Activated CD4-positive, alpha-beta T cell treated with anti-CD3 and anti-CD28 coated beads for 4 hours (primary cell): Measurements from ENCODE around the gene AKNA.
A peak's percentile ranks its signal among the peaks of the same experiment; 100 is the strongest.

Experiments
- DNase-seq, 2 donors: peaks; one replicate each; pipeline ENCODE4 v3.0.0-alpha.2; 2020

The AKNA gene

DNA sequence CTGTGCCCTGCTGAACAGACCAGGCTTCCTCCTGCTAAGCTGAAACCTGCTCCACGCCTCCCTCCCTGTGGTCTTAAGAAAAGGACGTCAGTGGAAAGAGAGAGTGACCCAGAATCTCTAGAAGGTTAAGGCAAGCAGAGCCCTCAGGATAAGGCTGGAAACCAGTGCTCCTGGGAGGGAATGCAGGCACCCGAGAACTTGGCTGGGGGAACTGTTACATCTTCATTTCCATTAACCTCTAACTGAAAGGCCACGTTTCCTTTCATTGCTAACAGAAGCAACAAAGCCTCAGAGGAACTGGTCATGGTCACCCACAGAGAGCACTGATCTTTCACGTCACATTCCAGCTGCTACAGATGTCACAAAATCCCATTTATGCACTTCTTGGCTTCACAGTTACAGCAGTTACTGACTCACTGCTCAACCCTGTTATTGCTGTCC is 26.1 kb upstream of the AKNA start:
- DNase-seq, result no peak

DNA sequence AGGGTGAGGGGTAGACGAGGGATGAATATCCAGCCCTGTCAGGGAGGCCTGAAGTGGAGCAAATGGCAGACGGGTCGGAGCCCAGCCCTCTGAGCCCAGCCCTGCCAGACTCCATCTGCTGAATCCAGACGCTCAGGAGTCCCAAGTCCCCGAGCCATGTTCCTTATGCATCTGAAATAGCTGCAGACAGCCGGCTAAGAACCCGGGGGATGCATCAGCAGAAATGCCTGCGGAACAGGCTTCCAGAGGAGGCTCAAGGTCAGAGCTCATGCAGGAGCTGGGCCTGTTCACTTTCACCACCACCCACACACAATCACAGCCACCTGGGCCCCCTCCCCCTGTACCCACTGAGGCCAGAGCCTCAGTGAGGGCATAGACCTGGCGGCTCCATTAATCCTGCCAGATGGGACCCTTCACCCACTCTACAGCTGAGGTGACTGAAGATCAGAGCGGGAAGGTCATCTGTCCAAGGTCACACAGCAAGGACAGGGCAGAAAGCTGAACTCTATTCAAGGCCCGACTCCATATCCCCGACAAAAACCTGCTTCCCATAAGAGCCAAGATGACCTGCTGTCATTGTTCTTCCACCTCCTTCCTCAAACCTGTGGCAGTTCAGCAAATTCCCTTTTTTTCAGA is 24.4 kb upstream of the AKNA start:
- DNase-seq, result no peak

DNA sequence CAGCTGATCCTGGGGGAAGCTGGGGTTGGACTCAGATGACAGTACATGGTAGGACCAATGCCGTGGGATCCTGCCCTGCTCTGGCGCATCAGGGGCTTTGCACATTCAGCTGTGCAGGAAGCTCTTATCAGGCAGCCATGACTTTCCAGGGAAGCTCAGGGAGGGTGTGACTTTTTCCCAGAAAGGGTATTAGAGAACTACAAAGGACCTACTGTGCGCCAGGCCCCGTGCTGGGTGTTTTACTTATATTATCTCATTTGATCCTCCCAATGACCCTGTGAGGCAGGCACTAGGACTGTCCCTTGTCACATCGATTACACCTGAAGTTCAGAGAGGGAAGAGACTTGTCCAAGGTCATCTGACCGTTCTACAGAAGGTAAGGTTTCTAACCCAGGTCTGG is 23.7 kb upstream of the AKNA start:
- no peak for DNase-seq

DNA sequence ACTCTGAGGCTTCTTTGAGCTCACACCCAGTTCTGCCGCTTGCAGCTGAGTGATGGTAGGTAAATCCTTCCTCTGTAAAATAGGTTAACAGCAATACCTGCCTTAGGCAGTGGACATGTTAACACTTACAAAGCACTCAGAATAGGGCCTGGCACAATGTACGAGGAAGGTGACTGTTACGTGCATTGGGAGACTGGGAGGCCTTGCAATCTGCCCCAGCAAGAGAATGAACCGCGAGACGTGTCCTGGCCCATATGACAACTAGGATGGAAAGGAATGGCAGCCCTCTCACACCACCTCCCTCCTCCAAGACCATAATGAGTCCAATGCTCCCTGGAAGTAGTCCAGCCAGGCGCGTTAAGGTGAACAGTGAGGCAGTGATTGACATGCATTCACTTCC is 23.1 kb upstream of the AKNA start:
- no peak for DNase-seq

DNA sequence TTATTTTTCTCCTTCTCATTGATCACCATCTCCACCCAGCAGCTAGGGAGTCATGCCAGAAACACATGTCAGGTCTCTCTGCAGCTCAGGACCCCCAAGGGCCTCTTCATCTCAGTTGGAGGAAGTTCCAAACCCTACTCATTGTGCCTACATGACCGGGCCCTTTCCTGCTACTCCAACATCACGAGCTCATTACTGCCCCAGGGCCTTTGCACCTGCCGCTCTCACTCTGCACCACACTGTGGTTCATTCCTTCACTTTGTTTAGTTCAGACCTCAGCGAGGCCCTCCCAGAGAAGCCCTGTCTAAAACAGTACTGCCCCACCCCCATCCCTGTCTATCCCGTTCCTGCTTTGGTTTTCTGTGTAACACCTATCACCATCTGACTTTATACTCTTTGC is 22.1 kb upstream of the AKNA start:
- no peak for DNase-seq

DNA sequence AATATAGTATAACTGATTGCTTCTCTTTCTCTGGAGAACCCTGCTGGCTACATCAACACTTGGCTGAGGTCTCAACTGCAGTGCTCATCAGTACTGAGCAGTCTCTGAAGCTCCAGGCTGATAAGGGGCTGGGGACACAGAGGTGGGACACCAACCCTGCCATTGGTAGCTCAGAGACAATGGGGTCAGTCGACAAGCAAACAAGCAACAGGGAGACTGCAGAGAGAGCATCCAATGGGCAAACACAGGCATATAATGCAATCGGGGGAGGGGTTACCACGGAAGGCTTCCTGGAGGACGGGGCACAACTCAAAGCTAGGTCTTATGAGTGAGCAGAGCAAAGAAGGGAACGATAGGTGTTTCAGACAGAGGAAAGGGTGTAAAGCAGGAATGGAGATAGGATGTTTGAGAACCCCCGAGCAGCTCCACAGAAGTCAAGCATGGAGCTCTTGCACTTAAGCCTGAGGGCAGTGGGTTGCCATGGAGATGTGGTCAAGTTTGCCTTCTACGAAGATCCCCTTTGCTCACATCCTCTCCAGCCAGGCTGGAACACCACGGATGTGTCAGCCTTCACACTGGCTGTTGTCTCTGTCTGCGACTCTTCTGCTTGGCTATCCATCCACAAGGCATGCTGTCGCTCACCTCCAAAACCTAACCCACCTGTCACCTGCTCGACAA is 21.5 kb upstream of the AKNA start:
- DNase-seq, result no peak

DNA sequence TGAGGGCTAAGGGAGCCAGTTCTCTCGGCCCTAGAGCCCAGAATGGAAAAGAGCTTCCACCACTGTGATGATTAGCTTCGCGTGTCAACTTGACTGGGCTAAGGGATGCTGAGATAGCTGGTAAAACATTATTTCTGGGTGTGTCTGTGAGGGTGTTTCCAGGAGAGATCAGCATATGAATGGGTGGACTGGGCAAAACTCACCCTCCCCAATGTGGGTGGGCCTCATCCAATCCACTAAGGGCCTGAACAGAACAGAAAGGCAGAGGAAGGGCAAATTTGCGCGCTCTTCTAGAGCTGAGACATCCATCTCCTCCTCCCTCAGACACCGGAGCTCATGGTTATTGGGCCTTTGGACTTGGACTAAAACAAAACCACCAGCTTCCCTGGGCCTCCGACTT is 20.9 kb upstream of the AKNA start:
- no peak for DNase-seq

DNA sequence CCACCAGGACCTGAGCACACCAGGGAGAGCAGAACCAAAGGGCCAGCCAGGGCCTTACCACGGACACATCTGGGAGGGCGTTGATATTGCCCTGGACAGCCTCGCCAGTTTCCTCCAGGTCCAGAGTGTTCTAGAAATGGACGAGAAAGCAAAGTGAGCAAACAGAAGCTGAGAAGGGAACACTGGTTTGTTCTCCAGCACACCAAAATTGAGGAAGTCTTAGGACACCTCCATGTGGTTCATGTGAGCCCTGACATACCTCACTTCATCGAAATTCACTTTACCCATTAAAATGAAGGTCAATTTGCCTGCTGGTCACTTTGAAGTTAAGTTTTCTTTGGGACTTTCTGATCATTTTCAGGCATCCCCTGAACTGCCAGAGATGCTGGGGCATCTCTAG is 20.1 kb upstream of the AKNA start:
- DNase-seq, result no peak

DNA sequence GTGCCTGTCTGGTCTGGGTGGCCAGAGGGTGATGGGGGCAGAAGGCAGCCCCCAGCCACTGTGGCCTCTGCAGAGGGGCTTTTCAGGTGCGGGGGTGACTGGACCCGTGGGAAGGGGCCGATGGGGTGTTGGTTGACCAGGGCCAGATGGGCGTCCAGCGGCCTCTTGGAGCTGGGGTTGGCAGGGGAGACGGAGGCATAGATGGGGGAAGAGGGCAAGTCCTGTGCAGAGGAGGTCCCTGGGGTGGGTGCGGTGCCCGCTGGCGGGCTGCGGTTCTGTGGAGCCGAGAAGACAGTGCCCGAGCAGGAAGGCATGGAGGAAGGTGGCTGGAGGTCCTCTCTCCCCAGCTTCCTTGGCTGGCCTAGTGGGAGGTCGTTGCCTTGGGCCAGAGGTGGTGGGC is 18.7 kb upstream of the AKNA start:
- no peak for DNase-seq

DNA sequence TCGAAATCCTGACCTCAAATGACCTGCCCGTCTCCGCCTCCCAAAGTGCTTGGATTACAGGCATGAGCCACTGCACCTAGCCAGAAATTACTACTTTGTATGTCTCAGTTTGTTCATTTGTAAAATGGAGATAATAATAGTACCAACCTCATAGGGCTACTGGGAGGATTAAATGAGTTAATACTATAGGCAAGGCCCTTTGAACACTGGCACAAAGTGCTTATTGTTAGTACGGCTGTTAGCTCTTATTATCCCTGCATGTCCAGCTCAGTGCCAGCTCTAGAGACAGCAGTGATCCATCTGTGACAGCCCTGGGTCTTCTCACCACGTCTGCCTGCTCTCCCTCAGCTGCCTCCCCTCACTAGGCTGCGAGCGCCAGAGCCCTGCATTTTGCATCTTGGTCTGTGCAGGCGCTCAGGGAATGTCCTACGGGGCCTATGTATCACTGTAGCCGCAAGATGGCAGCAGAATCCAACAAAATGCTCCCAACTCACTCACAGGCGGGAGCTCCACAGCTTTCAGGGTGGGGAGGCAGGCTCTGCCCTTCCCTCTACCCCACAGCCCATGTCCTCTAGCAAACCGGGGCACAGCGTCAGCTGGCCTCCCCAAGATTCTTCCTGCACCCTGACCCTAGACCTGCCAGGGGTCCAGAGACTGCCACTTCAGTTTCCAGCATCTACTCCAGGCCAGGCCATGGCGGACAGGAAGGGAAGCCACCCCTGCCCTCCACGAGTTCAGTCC is 17.7 kb upstream of the AKNA start:
- peak; percentile 74 to 83 for DNase-seq

DNA sequence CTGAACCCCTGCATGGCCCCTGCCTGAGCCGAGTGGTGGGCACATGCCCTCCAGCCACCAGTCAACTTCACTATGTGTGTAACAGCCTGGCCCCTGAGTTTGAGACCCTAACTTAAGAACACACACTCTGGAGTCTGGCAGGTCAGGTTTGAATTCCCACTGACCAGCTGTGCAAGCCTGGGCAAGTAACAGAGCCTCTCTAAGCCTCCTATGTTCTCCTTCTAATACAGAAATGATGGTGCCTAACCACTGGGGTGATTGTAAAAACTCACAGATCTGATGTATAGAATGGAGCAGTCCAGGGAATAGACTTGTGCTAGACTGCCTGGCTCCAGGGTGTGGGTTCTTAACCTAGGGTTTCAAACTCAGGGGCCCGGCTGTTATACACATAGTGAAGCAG is 16.7 kb upstream of the AKNA start:
- no peak for DNase-seq

DNA sequence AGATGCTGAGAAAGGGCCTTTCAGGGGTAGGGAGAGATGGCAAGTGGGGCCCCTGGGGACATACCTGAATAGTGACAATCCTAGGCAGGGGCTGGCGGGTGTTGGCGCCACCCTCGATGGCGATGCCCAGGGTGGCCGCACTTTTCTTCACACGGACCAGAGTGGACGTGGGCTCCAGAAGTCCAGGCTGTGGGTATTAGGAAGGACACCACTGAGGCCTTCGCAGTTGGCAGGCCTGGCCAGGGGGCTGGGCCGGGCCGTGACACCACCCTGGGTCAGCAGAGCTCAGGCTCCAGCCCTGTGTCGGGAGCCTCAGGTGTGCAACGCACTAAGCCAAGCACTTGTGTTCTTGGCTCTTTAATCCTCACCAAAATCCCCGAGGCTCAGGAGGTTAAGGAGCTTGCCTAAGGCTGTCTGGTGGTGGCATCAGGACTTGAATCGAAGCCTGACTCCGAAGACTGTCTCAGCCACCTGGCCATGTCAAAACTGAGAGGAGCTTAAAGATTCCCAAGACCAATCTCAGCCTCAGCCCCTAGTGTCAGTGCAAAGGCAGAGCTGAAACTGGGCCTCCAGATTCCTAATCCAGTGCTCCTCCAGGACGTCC is 15.5 kb upstream of the AKNA start:
- DNase-seq, result no peak

DNA sequence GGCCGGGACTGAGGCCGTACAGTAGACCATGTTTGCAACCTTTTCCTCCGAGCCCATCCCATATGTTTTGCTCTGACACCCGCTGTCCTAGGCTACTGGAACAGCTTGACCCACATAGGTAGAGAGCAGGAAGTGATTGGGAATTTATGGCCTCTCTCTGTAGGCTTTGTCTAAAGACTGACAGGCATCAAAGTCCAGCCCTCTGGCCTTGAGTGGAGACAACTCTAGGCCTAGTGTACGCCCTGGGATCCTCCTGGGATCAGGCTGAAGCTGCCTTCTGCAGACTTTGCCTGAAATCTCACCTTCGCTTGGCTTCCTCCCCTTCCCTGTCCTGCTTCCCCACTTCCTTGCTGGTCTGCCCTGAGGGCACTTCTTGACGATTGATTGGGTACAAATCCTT is 13.6 kb upstream of the AKNA start:
- no peak for DNase-seq

DNA sequence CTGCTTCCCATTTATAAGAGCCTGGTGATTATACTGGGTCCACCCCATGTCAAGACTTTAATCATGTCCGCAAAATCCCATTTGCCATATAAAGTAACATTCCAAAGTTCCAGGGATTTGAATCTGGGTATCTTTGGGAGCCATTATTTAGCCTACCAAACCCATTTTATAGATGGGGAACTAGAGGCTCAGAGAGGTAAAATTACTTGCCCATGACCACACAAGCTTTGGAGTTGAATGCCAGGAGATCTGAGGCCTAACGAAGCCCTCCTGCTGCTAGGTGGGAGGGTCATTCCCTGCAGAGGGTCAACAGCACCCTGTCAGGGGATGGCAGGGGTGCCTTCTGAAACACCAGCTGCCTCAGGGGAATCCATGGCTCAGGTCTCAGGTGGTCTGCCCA is 13.0 kb upstream of the AKNA start:
- DNase-seq, result no peak

DNA sequence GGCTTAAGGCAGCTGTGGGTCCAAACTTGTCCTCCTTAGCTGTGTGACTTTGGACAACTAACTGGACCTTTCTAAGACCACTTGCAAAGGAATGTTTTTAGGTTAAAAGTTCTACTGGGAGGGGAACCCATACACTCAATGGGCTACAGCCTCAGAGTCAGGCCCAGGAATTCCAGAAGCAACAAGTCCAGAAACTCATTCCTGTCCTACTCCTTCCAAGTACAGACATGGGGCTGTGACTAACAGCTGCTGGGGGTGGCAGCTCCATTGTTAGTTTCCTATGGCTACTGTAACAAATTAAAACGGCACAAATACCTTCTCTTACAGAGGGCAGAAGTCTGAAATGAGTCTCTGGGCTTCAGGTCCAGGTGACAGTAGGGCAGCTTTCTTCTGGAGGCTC is 12.4 kb upstream of the AKNA start:
- no peak for DNase-seq

DNA sequence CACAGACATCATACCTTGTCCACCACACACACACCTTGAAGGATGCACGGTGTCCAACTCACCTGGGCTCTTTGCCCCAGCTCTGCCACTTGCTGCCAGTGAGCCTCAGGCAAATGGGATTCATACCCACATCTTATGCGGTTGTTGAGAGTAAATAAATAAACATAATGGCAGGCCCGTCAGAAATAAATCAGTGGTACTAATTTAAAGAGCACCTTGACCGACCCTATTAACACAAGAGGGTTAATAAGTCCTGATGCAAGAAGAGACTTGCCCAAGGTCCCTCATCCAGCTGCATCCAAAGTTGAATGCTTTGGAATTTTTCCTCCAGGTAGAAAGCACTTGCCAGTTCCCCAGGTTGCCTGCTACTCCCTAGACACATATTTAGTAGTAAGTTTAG is 11.6 kb upstream of the AKNA start:
- no peak for DNase-seq

DNA sequence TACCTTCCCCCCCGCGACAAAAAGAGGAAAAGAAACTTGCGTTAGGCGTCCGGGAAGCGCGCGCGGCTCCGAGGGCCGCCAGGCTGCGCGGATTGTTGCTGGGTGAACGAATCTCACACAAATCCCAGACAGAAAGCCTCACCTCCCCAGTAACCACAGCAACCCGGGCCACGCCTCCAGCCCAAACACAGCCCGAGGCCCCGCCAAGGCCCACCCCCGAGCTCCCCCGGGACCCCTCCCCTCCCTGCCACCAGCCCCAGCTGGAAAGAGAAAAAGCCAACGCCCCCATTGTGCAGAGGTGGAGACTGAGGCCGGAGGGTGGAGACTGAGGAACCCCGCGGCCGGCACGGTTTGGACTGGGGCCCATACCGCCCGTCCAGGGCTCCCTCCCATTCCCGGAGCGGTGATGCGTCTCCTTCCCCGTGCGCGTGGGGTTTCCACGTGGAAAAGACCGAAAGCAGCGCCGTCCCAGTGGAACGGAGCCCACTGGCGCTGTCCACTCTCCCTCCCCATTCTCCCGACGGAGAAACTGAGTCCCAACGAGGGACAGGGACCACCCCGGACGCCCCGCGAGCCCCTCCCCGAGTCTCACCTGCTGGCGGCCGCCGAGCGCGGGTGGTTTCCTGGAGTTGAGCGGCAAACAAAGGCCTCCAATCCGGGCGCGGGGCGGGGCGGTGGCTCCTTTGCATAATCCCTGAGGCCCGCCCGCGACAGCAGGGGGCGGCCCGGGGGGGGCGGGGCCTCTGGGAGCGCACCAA is 10.2 kb upstream of the AKNA start:
- DNase-seq, result peak; percentile 97

DNA sequence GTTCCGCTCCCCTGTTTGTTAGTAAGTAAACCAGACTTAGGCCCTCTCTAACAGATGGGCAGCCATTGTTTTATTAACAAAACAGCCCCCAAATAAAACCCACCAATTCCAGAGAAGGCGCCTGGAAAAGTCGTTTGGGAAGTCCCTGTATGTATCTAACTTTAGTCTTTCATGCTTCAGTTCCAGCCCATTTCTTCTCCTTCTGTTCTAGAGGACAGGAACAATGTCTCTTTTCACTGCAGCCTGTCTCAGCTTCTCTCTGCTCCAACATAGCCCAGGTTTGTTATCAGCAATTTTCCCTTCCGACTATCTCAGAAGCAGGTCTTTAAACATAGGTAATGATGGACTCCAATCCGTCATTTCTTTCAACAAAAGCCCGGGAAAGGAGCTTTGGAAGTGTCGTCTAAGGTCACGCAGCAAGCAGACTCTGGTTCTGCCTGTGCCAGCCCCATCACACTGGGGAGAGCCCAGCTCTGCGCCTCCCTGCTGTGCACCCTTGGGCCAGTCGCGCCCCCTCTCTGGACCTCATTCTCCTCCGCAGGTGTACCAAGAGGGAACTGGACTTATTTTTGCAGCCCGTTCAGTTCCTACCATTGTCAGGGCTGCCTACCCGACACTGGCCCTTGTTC is 9.6 kb upstream of the AKNA start:
- DNase-seq, result no peak

DNA sequence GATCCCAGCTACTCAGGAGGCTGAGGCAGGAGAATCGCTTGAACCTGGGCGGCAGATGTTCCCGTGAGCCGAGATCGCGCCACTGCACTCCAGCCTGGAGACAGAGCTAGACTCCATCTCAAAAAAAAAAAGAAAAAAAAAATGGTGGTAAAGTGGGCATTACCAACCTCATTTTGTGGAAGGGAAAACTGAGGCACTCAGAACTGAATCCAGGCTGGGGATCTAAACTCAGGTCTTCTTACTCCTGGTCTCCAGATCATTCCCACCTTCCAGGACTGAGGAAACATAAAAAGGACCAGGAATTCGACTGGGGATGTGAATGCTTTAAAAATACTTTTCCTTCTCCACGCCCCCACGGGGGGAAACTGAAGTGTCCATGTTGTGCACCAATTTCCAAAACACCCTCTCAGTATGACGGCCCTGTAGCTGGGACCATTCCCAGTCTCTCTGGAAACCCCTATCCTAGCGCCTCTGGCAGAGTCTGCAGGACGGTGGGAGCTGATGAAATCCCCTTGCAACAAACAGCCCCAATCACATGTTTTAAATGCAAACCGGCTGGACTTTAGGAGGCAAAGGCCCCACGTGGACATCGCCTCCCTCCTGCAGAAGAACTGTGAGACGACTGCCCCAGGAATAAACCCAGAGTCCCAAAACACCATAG is 8.9 kb upstream of the AKNA start:
- no peak for DNase-seq

DNA sequence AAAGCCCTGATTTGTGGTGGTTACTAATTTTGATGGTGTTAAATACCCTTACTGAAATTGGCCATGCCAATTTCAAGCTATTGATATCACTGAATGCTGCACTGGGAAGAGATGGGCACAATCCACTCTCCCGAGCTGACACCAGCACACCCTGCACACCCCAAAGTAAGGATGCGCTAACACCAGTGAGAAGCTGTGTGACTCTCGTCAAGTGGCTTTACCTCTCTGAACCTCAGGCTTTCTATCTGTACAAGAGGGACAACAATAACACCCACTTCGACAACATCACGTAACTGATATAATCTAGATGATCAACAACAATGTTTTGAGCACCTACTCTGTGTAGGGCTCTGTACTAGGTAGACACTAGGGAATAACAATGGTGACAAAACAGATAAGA is 8.0 kb upstream of the AKNA start:
- DNase-seq, result no peak

DNA sequence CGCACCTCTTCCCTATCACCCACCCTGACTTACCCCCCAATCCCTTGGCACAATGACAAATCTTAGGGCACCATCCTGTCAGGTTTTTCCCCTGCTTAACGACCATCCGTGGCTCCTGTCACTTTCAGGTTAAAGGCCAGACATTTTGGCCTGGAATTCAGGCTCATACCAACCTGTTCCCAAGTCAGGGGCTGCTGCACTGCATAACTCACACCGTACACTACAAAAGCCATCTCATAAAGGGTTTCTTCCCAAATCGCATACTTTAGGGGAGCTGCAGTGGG is 7.5 kb upstream of the AKNA start:
- no peak for DNase-seq
